Right lobe of liver (tissue), 6 donors: ENCODE measurements around the gene C3orf49. TPM values are rescaled to one million over a fixed set of nuclear protein-coding genes. Genes with fewer than 3 reads are reported as not detected.

Experiments
- ATAC-seq, 4 donors: fragments of 200-7000 bp; cut with Tn5 transposase; one replicate each; pipeline ENCODE4 v1.9.1; 2020; ENCODE audit warnings: mild to moderate bottlenecking in 4 of 4, moderate library complexity in 4 of 4
- DNase-seq, 3 donors: peaks; one replicate each; pipeline ENCODE4 v3.0.0-alpha.2; 2020
- H3K27ac ChIP-seq, 3 donors: fragments of 200-600 bp; one replicate each; pipeline ENCODE4 v1.8.0; 2022
- H3K27me3 ChIP-seq, 2 donors: fragments of 200-600 bp; one replicate each; pipeline ENCODE4 v1.8.0; 2022
- H3K36me3 ChIP-seq, 4 donors: fragments of 200-600 bp; sonication (generic) in 1 of 4; one replicate each; pipeline versions ENCODE4 v1.5.1 to v1.8.0; 2017 to 2022; ENCODE audit warnings: control low read depth in 1 of 4
- H3K4me1 ChIP-seq, 4 donors: fragments of 200-600 bp; sonication (generic) in 1 of 4; one replicate each; pipeline versions ENCODE4 v1.5.1 to v1.8.0; 2017 to 2022; ENCODE audit warnings: control low read depth in 1 of 4
- H3K4me3 ChIP-seq, 3 donors: fragments of 200-600 bp; one replicate each; pipeline ENCODE4 v1.8.0; 2022
- H3K9me3 ChIP-seq, 4 donors: fragments of 200-600 bp; sonication (generic) in 1 of 4; one replicate each; pipeline versions ENCODE4 v1.5.1 to v1.8.0; 2017 to 2022; ENCODE audit warnings: control low read depth in 1 of 4
- CTCF ChIP-seq, 4 donors: fragments of 200-600 bp in 3 of 4; fragments of 450-650 bp in 1 of 4; IDR thresholded peaks; one replicate each; pipeline versions ENCODE4 v1.5.1 to v1.8.0; 2016 to 2022; ENCODE audit warnings: antibody characterized with exemption in 4 of 4, mild to moderate bottlenecking in 2 of 4
- POLR2A ChIP-seq: fragments of 450-650 bp; IDR thresholded peaks from one replicate; pipeline ENCODE4 v1.6.1; 2017; ENCODE audit warnings: antibody characterized with exemption, mild to moderate bottlenecking
- WGBS: methylation state at CpG from one replicate; pipeline ENCODE4 v1.1.6; 2018; ENCODE audit warnings: low coverage, low lambda C conversion rate; ENCODE audit not compliant: insufficient coverage; ENCODE audit errors: missing lambda C conversion rate; 5-methylcytosine and 5-hydroxymethylcytosine counted together
- intact Hi-C, 2 donors: fragments of 100-400 bp; cut with DNase I; formaldehyde crosslinking; loops; one replicate each; pipeline versions ENCODE4 v1.11.2 to v1.14.1; 2022
- total RNA-seq, 6 experiments: library from RNA; depleted of rRNA in 2 of 6; stranded (reverse); fragments of >200 nt in 2 of 6; fragmentation: NEBNext Ultra II Directional in 3 of 6; extraction: Animal tissue kit (Norgen Biotek cat#: 25700) in 3 of 6; gene quantifications; one replicate each; pipeline versions ENCODE4 v1.1.0 to v1.2.4, GENCODE V29; 2016 to 2023
- donor health status: DM: no; HTN: yes; CAD: no.
- donor health status: DM: no; HTN: no; CAD: no.
- donor health status: DM: no; HTN: no; CAD: no.
- donor health status: DM: no; HTN: yes; CAD: no.
- donor health status: DM: no; HTN: yes; CAD: no.

C3orf49 gene
- total RNA-seq, 6 experiments from 2014 or later: not detected

- intact Hi-C loops: loop anchor here in 1 of 2 donors (10.0 kb wide), 1 partner anchor 131 kb away; no protein-coding TSS in a partner anchor
- under 1% methylated on average over 19 of the region's 93 CpGs for WGBS
- H3K27me3 ChIP-seq: no peaks in the 10 kb centered on the region
- ATAC-seq: peak; percentile 59 to 73 (median 68)
- peak overlapping the region; percentile 90 to 93 (median 90) for H3K4me3 ChIP-seq
- H3K4me1 ChIP-seq: peaks cover 0 to 13% (median 3%) of the 10 kb centered on the region in 4 donors
- H3K9me3 ChIP-seq: no peaks in the 10 kb centered on the region
- no peaks in the 10 kb centered on the region for H3K36me3 ChIP-seq
- peak overlapping the region; percentile 78 to 89 (median 88) for H3K27ac ChIP-seq
- peak; percentile 59 to 64 (median 60) for DNase-seq
- no peak for TF ChIP-seq CTCF (IDR thresholded peaks at IDR 0.05)
- TF ChIP-seq POLR2A: no peak
These were observed 45.2 kb downstream of the C3orf49 start for GRCh38 chr3:63864008-63864964.

- TF ChIP-seq POLR2A (no peak), CTCF (IDR thresholded peaks at IDR 0.05) (no peak)
- no peak for ATAC-seq
- Histone ChIP-seq H3K27ac (peak overlapping the region in 2 of 3 donors; percentile 88 to 89), H3K4me3 (peak overlapping the region; percentile 90 to 93 (median 90)), H3K36me3 (no peaks in the 10 kb centered on the region), H3K27me3 (no peaks in the 10 kb centered on the region), H3K4me1 (peaks cover 0 to 13% (median 3%) of the 10 kb centered on the region in 4 donors), H3K9me3 (no peaks in the 10 kb centered on the region)
- 6% methylated on average over 3 of the region's 3 CpGs for WGBS
- DNase-seq: no peak
- intact Hi-C loops: loop anchor here in 1 of 2 donors (10.0 kb wide), 1 partner anchor 130 kb away; no protein-coding TSS in a partner anchor
These were observed 45.8 kb downstream of the C3orf49 start for GRCh38 chr3:63864965-63865327.

- Histone ChIP-seq H3K36me3 (no peaks in the 10 kb centered on the region), H3K4me3 (no peak overlapping the region), H3K27ac (no peak overlapping the region), H3K9me3 (no peaks in the 10 kb centered on the region), H3K4me1 (peaks cover 0 to 13% (median 3%) of the 10 kb centered on the region in 4 donors), H3K27me3 (no peaks in the 10 kb centered on the region)
- ATAC-seq (no peak), DNase-seq (no peak)
- intact Hi-C loops: loop anchor here in 1 of 2 donors (10.0 kb wide), 1 partner anchor 128 kb away; no protein-coding TSS in a partner anchor
- TF ChIP-seq CTCF (IDR thresholded peaks at IDR 0.05) (no peak), POLR2A (no peak)
- 90% methylated on average over 1 of the region's 1 CpG for WGBS
These were observed 48.1 kb downstream of the C3orf49 start for GRCh38 chr3:63867225-63867624.

DNA sequence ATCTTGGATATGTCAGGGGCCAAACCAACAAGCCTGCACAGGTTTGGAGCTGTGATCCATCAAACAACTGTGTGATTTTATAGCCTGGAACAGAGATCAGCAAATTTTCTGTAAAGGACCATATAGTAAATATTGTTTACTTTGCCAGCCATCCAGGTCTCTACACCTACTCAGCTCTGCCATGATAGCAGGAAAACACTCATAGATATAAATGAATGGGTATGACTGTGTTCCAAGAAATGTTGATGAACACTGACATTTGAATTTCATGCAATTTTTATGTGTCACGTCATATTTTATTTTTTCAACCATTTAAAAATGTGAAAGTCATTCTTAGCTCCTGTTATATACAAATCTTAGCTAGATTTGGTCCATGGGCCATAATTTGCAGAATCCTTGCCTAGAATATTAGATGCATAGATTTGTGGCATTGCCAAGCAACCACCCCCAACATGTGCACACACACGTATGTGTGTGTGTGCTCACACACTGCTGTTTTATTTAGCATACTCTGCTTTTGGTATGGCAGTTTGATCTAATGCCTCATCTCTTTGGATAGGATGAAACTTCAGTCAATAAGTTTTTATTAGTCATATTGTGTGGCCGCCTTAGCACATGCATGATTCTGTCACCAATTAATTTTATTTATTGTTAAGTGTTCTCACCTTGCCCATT, 51.0 kb downstream of the C3orf49 start:
- DNase-seq: no peak
- TF ChIP-seq POLR2A (no peak), CTCF (IDR thresholded peaks at IDR 0.05) (no peak)
- peaks cover 0 to 3% (median 0%) of the 10 kb centered on the region in 4 donors for H3K4me1 ChIP-seq
- no peaks in the 10 kb centered on the region for H3K9me3 ChIP-seq
- intact Hi-C loops: loop anchor here in 1 of 2 donors (10.0 kb wide), 1 partner anchor 125 kb away; no protein-coding TSS in a partner anchor
- 83% methylated on average over 3 of the region's 3 CpGs for WGBS
- no peaks in the 10 kb centered on the region for H3K27me3 ChIP-seq
- no peaks in the 10 kb centered on the region for H3K36me3 ChIP-seq
- H3K4me3 ChIP-seq: no peak overlapping the region
- ATAC-seq: no peak
- H3K27ac ChIP-seq: no peak overlapping the region
